ENCODE data around the gene ATP10D.

GRCh38 chr4:47621181-47621580, 136.1 kb downstream of the ATP10D start:
- no peak for TF ChIP-seq CTCF (IDR thresholded peaks at IDR 0.05)
- TF ChIP-seq EP300 (IDR thresholded peaks at IDR 0.05) = no peak

All from tibial nerve (tissue), 4 donors.